Mesodermal cell (in vitro differentiated cells): ENCODE results near the gene KMT5B.

Experiments
- H3K27ac ChIP-seq: 2 replicates; pipeline ENCODE4 v1.7.0; 2013; ENCODE audit warnings: mild to moderate bottlenecking, low read depth, low read length, moderate library complexity; ENCODE audit not compliant: severe bottlenecking
- H3K36me3 ChIP-seq: 2 replicates; pipeline ENCODE4 v1.7.1; 2013; ENCODE audit warnings: mild to moderate bottlenecking, low read length, moderate library complexity; ENCODE audit not compliant: control insufficient read depth, insufficient read depth
- H3K4me1 ChIP-seq: one replicate; pipeline ENCODE4 v1.7.1; 2013; ENCODE audit warnings: mild to moderate bottlenecking, low read length; ENCODE audit not compliant: insufficient read depth, control insufficient read depth, poor library complexity, severe bottlenecking
- H3K4me3 ChIP-seq: 2 replicates; pipeline ENCODE4 v1.7.0; 2013; ENCODE audit warnings: low read length, control low read depth, mild to moderate bottlenecking; ENCODE audit not compliant: insufficient read depth, poor library complexity, severe bottlenecking; ENCODE audit errors: extremely low read depth
- H3K9me3 ChIP-seq: 2 replicates; pipeline ENCODE4 v1.7.1; 2013; ENCODE audit warnings: mild to moderate bottlenecking, low read length, moderate library complexity; ENCODE audit not compliant: control insufficient read depth
- WGBS, 2 experiments: methylation state at CpG; one replicate each; pipeline ENCODE4 v1.1.5; 2013; ENCODE audit warnings: missing lambda C conversion rate in 2 of 2; ENCODE audit not compliant: insufficient coverage in 2 of 2; 5-methylcytosine and 5-hydroxymethylcytosine counted together

The KMT5B gene

GRCh38 chr11:68146010-68146540 is 67.0 kb downstream of the KMT5B start:
- H3K4me3 ChIP-seq = no peak overlapping the region
- no peaks in the 10 kb centered on the region for H3K9me3 ChIP-seq
- WGBS, 2 experiments = 82 to 93% methylated on average over 6 to 12 of the region's 15 CpGs
- H3K27ac ChIP-seq = no peak overlapping the region
- no peaks in the 10 kb centered on the region for H3K4me1 ChIP-seq
- no peaks in the 10 kb centered on the region for H3K36me3 ChIP-seq

DNA sequence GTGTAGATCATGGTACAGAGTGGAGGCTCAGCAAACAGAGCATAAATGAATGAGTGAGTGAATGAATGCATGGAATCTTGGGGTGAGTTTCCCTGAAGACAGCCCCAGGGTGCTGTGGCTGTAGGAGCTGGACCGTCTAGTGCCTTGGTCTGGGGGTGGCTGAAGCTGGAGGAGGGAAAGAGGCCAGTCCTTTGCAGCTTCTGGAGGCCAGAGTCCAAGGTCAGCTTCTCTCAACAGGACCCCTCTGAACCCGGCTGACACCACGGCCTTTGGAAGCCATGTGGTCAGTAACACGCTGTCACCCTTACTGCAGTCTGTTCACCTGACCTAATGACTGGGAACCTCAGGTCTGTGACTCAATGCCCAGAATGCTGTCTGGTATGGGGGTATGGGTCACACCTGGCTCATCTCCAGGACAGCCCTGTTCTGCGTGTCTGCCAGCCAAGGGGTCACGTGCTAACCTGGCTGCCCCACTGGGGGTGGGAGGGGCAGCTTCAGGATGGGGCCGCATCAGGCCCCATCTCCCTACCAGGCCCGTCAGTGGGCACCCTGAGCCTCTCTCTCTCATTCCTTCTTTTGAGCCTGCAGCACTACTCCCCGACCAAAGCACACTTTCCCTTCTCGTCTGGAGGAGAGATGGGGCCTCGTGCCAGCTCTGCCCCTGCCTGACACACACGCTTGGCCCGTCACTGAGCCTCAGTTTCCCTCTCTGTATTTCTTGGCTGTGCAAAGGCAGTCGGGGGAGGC is 67.8 kb downstream of the KMT5B start:
- no peaks in the 10 kb centered on the region for H3K36me3 ChIP-seq
- WGBS, 2 experiments = 86 to 95% methylated on average over 11 to 12 of the region's 14 CpGs
- H3K27ac ChIP-seq = no peak overlapping the region
- H3K4me1 ChIP-seq = no peaks in the 10 kb centered on the region
- no peaks in the 10 kb centered on the region for H3K9me3 ChIP-seq
- H3K4me3 ChIP-seq = no peak overlapping the region

DNA sequence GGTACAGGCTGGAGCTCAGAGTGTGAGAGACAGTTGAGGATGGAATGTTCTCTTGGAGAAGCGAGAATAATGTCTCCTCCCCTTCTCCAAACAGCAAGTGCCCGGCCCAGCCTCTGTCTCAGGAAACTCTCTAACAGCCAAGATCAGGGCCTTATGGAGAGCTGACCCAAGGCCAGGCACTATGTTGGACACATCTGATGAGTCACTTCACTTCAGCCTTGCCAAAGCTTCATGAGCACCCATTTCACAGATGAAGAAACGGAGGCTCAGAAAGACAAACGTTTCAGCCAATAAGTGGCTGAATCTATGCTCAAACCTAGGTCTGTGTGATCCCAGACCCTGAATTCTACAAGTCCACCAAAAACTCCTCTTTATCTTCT is 69.8 kb downstream of the KMT5B start:
- no peaks in the 10 kb centered on the region for H3K9me3 ChIP-seq
- H3K4me1 ChIP-seq = no peaks in the 10 kb centered on the region
- H3K4me3 ChIP-seq = no peak overlapping the region
- H3K36me3 ChIP-seq = no peaks in the 10 kb centered on the region
- 80 to 100% methylated on average over 3 to 4 of the region's 4 CpGs for WGBS, 2 experiments
- no peak overlapping the region for H3K27ac ChIP-seq

DNA sequence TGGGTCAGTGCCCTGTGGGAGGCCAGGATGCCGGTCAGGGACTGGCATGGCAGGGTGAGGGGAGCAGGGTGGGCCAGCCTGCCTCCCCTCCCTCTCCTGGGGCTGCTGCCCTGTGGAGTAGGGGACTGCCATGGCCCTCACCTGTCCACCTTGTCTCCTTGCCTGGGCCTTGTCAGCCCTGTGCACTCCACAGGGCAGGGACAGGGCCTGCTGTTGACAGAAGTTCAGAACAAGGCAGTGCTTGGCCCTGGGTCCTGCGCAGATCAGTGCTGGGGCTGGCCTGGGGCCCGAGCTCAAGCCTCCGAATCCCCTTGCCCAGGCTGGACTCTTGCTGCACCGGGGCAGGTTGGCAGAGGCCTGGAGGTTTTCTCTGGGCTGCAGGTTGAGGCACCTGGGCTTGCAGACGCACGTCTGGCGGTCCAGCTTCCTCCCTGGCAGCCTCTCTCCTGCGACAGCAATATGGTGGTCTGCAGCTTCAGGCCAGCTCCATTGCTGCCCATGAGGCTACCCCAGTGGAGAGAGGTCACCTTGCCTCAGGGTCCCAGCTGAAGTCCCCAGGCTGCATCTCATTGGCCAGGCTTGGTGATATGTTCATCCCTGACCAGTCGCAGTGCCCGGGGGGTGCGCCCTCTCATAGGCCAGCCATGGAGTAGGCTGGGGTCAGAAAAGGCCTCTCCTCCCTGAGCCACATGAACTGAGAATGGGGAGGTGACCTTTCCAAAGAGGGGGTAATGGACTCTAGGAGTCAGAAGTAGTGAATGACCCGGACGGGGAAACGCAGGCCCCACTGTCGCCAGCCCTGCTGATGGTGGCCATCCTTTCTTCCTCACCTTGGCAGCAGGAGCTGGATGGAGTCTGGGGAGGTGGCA is 70.4 kb downstream of the KMT5B start:
- Histone ChIP-seq H3K9me3 (no peaks in the 10 kb centered on the region), H3K4me3 (no peak overlapping the region), H3K36me3 (no peaks in the 10 kb centered on the region), H3K4me1 (no peaks in the 10 kb centered on the region), H3K27ac (no peak overlapping the region)
- WGBS, 2 experiments = 86 to 91% methylated on average over 16 of the region's 16 CpGs

- H3K36me3 ChIP-seq = no peaks in the 10 kb centered on the region
- H3K9me3 ChIP-seq = no peaks in the 10 kb centered on the region
- WGBS, 2 experiments = 90 to 99% methylated on average over 10 to 12 of the region's 13 CpGs
- H3K4me3 ChIP-seq = no peak overlapping the region
- H3K27ac ChIP-seq = no peak overlapping the region
- H3K4me1 ChIP-seq = no peaks in the 10 kb centered on the region
Measured at GRCh38 chr11:68142028-68142412, 71.1 kb downstream of the KMT5B start.

DNA sequence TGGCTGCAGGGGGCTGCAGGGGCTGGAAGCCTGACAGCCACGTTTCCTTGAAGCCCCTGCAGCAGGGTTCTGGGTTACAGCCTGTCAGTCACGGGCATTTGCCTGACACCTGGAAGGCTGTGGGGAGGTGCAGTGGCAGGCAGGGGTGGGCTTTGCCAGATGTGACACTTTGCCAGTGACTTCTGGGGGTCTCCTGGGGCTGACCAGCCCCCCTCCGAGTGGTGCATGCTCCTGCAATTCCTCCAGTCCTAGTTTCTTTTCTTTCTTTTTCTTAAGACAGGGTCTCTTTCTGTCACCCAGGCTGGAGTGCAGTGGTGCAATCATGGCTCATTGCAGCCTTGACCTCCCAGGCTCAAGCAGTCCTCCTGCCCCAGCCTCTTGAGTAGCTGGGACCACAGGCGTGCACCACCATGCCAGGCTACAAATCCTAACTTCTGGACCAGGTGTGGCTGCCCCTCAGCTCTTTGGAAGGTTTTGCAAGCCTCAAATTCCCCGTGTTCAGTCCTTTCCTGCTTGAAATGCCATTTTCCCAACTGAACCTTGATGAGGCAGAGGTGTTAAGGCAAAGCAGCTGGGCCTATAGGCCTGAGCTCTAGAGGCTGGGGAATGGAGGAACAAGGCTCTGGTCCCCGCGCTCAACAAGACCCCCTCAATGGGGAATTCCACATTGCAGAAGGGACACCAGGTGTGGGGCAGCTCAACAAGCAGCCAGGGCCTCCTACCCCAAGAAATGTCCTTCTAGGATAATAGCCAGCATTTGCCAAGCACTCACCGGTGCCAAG is 71.7 kb downstream of the KMT5B start:
- Histone ChIP-seq H3K9me3 (no peaks in the 10 kb centered on the region), H3K36me3 (no peaks in the 10 kb centered on the region), H3K27ac (no peak overlapping the region), H3K4me3 (no peak overlapping the region), H3K4me1 (no peaks in the 10 kb centered on the region)
- 77 to 83% methylated on average over 7 to 8 of the region's 8 CpGs for WGBS, 2 experiments

DNA sequence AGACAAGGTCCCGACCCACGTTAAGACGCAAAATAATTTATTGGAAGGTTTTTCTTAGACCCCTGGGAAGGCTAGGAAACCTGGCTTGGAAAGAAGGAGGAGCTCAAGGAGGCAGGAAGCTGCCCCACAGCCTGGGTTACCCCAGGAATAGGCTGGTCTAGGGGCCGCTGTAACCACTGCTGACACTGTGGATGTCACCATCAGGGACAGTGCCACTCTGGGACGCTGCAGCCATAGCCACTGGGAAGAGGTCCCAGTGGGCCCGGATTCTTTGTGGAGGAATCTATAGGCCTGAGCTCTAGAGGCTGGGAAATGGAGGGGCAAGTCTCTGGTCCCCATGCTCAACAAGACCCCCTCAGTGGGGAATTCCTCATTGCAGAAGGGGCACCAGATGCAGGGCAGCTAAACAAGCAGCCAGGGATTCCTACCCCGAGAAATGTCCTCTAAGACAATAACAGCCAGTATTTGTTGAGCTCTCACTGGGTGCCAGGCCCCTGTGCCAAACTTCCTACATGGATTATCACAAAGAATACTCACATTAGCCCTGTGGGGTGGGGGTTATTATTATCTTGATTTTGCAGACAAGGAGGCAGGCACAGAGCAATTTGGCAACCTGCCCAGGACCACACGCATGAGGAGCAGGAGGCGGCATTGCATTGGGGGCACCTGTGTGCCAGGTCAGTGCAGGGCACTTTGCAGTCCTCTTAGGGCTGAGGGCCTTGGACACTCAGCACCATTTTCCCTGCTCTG is 72.4 kb downstream of the KMT5B start:
- Histone ChIP-seq H3K4me1 (no peaks in the 10 kb centered on the region), H3K4me3 (no peak overlapping the region), H3K36me3 (no peaks in the 10 kb centered on the region), H3K27ac (no peak overlapping the region), H3K9me3 (no peaks in the 10 kb centered on the region)
- WGBS, 2 experiments = 94 to 97% methylated on average over 7 to 8 of the region's 9 CpGs

GRCh38 chr11:68138237-68138636 is 74.9 kb downstream of the KMT5B start:
- no peaks in the 10 kb centered on the region for H3K36me3 ChIP-seq
- no peak overlapping the region for H3K4me3 ChIP-seq
- H3K4me1 ChIP-seq = no peaks in the 10 kb centered on the region
- WGBS, 2 experiments = 86 to 94% methylated on average over 3 to 4 of the region's 4 CpGs
- H3K27ac ChIP-seq = no peak overlapping the region
- peaks cover 19% of the 10 kb centered on the region for H3K9me3 ChIP-seq

GRCh38 chr11:68137833-68138232 is 75.3 kb downstream of the KMT5B start:
- Histone ChIP-seq H3K36me3 (no peaks in the 10 kb centered on the region), H3K9me3 (peaks cover 20% of the 10 kb centered on the region), H3K4me1 (no peaks in the 10 kb centered on the region), H3K4me3 (no peak overlapping the region), H3K27ac (no peak overlapping the region)
- 83 to 98% methylated on average over 4 of the region's 5 CpGs for WGBS, 2 experiments

- Histone ChIP-seq H3K27ac (no peak overlapping the region), H3K9me3 (peaks cover 25% of the 10 kb centered on the region), H3K4me1 (no peaks in the 10 kb centered on the region), H3K4me3 (no peak overlapping the region), H3K36me3 (no peaks in the 10 kb centered on the region)
- 92 to 94% methylated on average over 5 to 7 of the region's 8 CpGs for WGBS, 2 experiments
Measured at GRCh38 chr11:68136866-68137265, 76.2 kb downstream of the KMT5B start.
